Sigmoid colon (tissue), 7 donors: Measurements from ENCODE around the gene GATA1. TPM values are rescaled to one million over a fixed set of nuclear protein-coding genes. Genes with fewer than 3 reads are reported as not detected.

Experiments
- DNase-seq: peaks from one replicate; pipeline ENCODE4 v3.0.0-alpha.2; 2019
- H3K27ac ChIP-seq, 4 donors: fragments of 200-600 bp; sonication (generic); one replicate each; pipeline ENCODE4 v1.5.1; 2016 to 2019; ENCODE audit warnings: mild to moderate bottlenecking in 1 of 4
- H3K27me3 ChIP-seq, 3 donors: fragments of 200-600 bp; sonication (generic); one replicate each; pipeline ENCODE4 v1.5.1; 2019; ENCODE audit warnings: mild to moderate bottlenecking in 1 of 3
- H3K36me3 ChIP-seq, 4 donors: fragments of 200-600 bp; sonication (generic); one replicate each; pipeline ENCODE4 v1.5.1; 2016 to 2019
- H3K4me1 ChIP-seq, 4 donors: fragments of 200-600 bp; sonication (generic); one replicate each; pipeline ENCODE4 v1.5.1; 2017 to 2019
- H3K4me3 ChIP-seq, 4 donors: fragments of 200-600 bp; sonication (generic); one replicate each; pipeline ENCODE4 v1.5.1; 2017 to 2019; ENCODE audit warnings: mild to moderate bottlenecking in 2 of 4, moderate library complexity in 1 of 4
- H3K9me3 ChIP-seq, 4 donors: fragments of 200-600 bp in 3 of 4; sonication (generic) in 3 of 4; one replicate each; pipeline versions ENCODE4 v1.5.1 to v1.6.1; 2013 to 2019
- CTCF ChIP-seq, 4 experiments: fragments of 450-650 bp in 3 of 4; fragments of 200-600 bp in 1 of 4; IDR thresholded peaks; one replicate each; pipeline ENCODE4 v1.5.1; 2016 to 2019; ENCODE audit warnings: antibody characterized with exemption in 4 of 4, mild to moderate bottlenecking in 3 of 4, moderate library complexity in 2 of 4
- EP300 ChIP-seq, 4 donors: sonication (generic); formaldehyde crosslinking; IDR thresholded peaks; one replicate each; pipeline ENCODE4 v1.6.1; 2017; ENCODE audit warnings: antibody characterized with exemption in 4 of 4
- POLR2A ChIP-seq, 2 donors: fragments of 450-650 bp; IDR thresholded peaks; one replicate each; pipeline ENCODE4 v1.6.1; 2016; ENCODE audit warnings: antibody characterized with exemption in 2 of 2, mild to moderate bottlenecking in 2 of 2, moderate library complexity in 2 of 2
- POLR2AphosphoS5 ChIP-seq, 4 donors: sonication (generic); formaldehyde crosslinking; IDR thresholded peaks; one replicate each; pipeline ENCODE4 v1.6.1; 2017; ENCODE audit warnings: antibody characterized with exemption in 4 of 4
- WGBS, 2 donors: extraction: QIAGEN DNeasy Blood & Tissue Kit; methylation state at CpG; one replicate each; pipeline ENCODE4 v1.1.7; 2013; 5-methylcytosine and 5-hydroxymethylcytosine counted together
- intact Hi-C: fragments of 100-400 bp; cut with DNase I; formaldehyde crosslinking; loops from one replicate; pipeline ENCODE4 v1.15.1; 2023
- polyA plus RNA-seq, 3 donors: library from polyadenylated mRNA; stranded (reverse); fragments of 200-250 nt; gene quantifications; one replicate each; pipeline ENCODE4 v1.2.3, GENCODE V29; 2013
- total RNA-seq, 4 donors: library from RNA; depleted of rRNA; stranded (reverse); fragments of >200 nt; gene quantifications; one replicate each; pipeline ENCODE4 v1.1.0, GENCODE V29; 2016
- donor health status: healthy with polysubstance abuse.
- donor health status: Bipolar disorder and iron deficiency.
- donor health status: healthy.

The GATA1 gene
- total RNA-seq (not detected), polyA plus RNA-seq (not detected)

- intact Hi-C loops, result no loop called here
- no peaks in the 10 kb centered on the region for H3K27me3 ChIP-seq
- DNase-seq, result no peak
- 66 to 77% methylated on average over 7 of the region's 7 CpGs for WGBS, 2 donors
- H3K4me1 ChIP-seq, result no peaks in the 10 kb centered on the region
- TF ChIP-seq EP300 (IDR thresholded peaks at IDR 0.05), result no peak
- no peak for TF ChIP-seq CTCF (IDR thresholded peaks at IDR 0.05)
- no peak for TF ChIP-seq POLR2A (IDR thresholded peaks at IDR 0.05)
- TF ChIP-seq POLR2AphosphoS5 (IDR thresholded peaks at IDR 0.05), result no peak
- H3K27ac ChIP-seq, result no peak within 1 kb of the TSS
- no peaks in the 10 kb centered on the region for H3K9me3 ChIP-seq
- no peaks in the 10 kb centered on the region for H3K36me3 ChIP-seq
- no peak within 1 kb of the TSS for H3K4me3 ChIP-seq
Measured at GRCh38 chrX:48786341-48786800, at the start of gene GATA1. TSS of gene GATA1 (plus strand) at chrX:48786590. CDS start at chrX:48791110, 4,520 bp downstream.

- peak overlapping the region in 3 of 4 donors; percentile 83 to 93 (median 84) for H3K27ac ChIP-seq
Measured at GRCh38 chrX:48736878-48737212, 49.5 kb upstream of the GATA1 start.

GRCh38 chrX:48737213-48737938, 49.0 kb upstream of the GATA1 start:
- peak overlapping the region; percentile 37 to 61 (median 56) for H3K4me3 ChIP-seq
- no peaks in the 10 kb centered on the region for H3K36me3 ChIP-seq
- peak; percentile 97 for DNase-seq
- peak overlapping the region; percentile 83 to 93 (median 86) for H3K27ac ChIP-seq
- H3K9me3 ChIP-seq, result no peaks in the 10 kb centered on the region
- intact Hi-C loops, result loop anchor here (1.0 kb wide), 2 partner anchors 41 to 64 kb away; partner anchors contain the start of gene SUV39H1
- TF ChIP-seq POLR2A (IDR thresholded peaks at IDR 0.05) (peak; percentile 57 to 66), POLR2AphosphoS5 (IDR thresholded peaks at IDR 0.05) (peak; percentile 52 to 82 (median 76)), CTCF (IDR thresholded peaks at IDR 0.05) (no peak)
- H3K27me3 ChIP-seq, result no peaks in the 10 kb centered on the region
- H3K4me1 ChIP-seq, result peaks cover 0 to 6% (median 2%) of the 10 kb centered on the region in 4 donors
- 0 to 1% methylated on average over 48 of the region's 48 CpGs for WGBS, 2 donors

More at GRCh38 chrX:48736878-48737212, 49.5 kb upstream of the GATA1 start:
- H3K27me3 ChIP-seq, result peaks cover 0 to 3% (median 0%) of the 10 kb centered on the region in 3 donors
- no peak for DNase-seq
- H3K9me3 ChIP-seq, result no peaks in the 10 kb centered on the region
- intact Hi-C loops, result loop anchor here (1.0 kb wide), 2 partner anchors 41 to 64 kb away; partner anchors contain the start of gene SUV39H1
- no peak for TF ChIP-seq POLR2AphosphoS5 (IDR thresholded peaks at IDR 0.05)
- TF ChIP-seq POLR2A (IDR thresholded peaks at IDR 0.05), result no peak
- TF ChIP-seq CTCF (IDR thresholded peaks at IDR 0.05), result no peak
- TF ChIP-seq EP300 (IDR thresholded peaks at IDR 0.05), result no peak
- H3K4me3 ChIP-seq, result peak overlapping the region in 2 of 4 donors; percentile 59 to 61
- WGBS, 2 donors, result 6 to 8% methylated on average over 10 of the region's 10 CpGs
- H3K36me3 ChIP-seq, result no peaks in the 10 kb centered on the region
- H3K4me1 ChIP-seq, result peaks cover 0 to 6% (median 2%) of the 10 kb centered on the region in 4 donors

GRCh38 chrX:48737940-48738339, 48.5 kb upstream of the GATA1 start:
- Histone ChIP-seq H3K27me3 (no peaks in the 10 kb centered on the region), H3K9me3 (no peaks in the 10 kb centered on the region), H3K36me3 (no peaks in the 10 kb centered on the region), H3K4me1 (peaks cover 0 to 6% (median 2%) of the 10 kb centered on the region in 4 donors), H3K4me3 (peak overlapping the region; percentile 37 to 61 (median 56)), H3K27ac (peak overlapping the region; percentile 83 to 93 (median 86))
- intact Hi-C loops, result loop anchor here (1.0 kb wide), 2 partner anchors 42 to 63 kb away; partner anchors contain the start of gene SUV39H1
- TF ChIP-seq CTCF (IDR thresholded peaks at IDR 0.05), result no peak
- TF ChIP-seq POLR2AphosphoS5 (IDR thresholded peaks at IDR 0.05), result no peak
- no peak for TF ChIP-seq POLR2A (IDR thresholded peaks at IDR 0.05)
- TF ChIP-seq EP300 (IDR thresholded peaks at IDR 0.05), result no peak
- 51 to 53% methylated on average over 7 of the region's 7 CpGs for WGBS, 2 donors
- no peak for DNase-seq
